ENCODE results near the gene CAPN5.

Gene CAPN5

DNA sequence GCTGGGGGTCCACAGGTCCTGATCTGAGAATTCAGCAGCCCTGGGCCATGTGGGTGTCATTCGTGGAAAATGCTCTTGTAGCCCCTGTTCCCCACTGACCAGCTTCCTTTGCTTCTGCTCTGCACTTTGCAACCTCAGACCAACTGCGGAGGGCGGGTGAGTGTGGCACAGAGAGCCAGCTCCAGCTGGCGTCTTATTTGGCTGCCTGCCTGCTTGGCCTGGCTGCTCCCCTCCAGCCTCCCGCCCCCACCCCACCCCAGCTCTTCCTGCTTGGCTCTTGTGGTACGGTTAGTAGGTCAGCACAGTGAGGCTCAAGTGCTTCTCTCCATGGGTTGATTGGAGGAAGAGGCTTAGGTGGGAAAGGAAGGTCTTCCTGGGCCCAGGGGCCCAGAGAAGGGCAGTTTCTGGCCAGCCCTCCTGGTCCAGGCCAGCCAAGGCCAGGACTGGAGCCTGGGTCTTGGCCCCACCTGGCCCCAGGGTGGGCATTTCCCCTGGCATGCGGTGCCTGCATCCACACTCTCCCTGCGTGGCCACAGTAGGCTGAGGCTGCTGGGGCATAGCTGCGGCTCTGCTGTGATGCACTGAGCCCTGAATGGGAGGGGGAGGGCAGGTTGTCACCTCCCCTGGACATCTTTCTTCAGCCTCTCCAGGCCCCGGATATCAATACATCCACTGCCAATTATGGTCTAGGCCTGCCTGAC lies 87.8 kb downstream of the CAPN5 start:
- DNase-seq, result no peak

GRCh38 chr11:77155082-77155475 lies 88.3 kb downstream of the CAPN5 start:
- no peak for DNase-seq

- no peak for DNase-seq
These were observed 88.9 kb downstream of the CAPN5 start for GRCh38 chr11:77155556-77156130.

DNA sequence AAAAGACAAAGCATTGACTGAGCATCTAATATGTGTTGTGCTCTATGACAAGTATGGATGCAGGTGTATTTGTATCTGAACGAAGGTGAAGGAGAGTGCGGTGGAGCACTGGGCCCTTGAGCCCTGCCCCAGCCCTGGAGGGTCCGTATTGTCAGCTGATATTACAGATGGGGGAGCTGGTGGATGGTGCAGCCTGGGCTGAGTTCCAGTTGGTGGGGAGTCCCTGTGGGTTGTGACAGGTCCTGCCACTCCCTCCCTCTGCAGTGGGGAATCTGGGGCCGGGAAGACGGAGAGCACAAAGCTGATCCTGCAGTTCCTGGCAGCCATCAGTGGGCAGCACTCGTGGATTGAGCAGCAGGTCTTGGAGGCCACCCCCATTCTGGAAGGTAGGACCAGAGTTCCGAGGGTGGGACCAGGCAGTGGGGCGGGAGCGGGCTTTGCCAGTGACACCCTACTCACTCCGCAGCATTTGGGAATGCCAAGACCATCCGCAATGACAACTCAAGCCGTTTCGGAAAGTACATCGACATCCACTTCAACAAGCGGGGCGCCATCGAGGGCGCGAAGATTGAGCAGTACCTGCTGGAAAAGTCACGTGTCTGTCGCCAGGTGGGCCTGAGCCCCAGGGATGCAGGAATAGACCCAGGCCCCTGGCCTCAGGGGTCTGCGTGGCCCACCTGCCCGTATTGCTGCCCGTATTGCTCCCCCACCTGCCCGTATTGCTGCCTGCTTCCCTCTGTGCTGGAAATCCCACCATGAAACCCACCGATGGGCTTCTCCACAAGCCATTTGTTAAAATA lies 89.8 kb downstream of the CAPN5 start:
- no peak for DNase-seq

DNA sequence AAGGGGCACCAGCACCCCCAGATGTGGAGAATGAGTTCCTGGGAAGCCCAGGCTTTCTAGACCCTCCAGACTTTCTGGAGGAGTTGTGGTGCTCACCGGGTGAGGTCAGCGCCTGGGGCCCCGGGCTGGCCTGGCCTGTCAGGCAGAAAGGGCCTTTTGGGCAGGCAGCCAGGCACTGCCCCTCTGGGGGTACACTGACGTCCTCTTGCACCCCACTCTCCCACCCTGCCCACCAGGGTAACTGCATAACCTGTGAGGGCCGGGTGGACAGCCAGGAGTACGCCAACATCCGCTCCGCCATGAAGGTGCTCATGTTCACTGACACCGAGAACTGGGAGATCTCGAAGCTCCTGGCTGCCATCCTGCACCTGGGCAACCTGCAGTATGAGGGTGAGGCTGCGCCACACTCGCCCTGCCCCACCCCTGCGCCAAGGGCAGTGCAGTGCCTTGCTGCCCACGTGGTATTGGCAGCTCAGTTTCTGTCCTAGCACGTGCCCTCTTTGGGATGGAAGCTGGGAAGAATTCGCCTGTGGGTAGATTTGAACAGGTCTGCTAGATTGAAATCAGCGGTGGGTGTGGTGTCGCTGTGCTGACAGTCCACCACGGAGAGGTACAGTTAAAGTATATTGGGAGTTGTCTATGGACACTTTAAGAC lies 91.4 kb downstream of the CAPN5 start:
- DNase-seq, result no peak

DNA sequence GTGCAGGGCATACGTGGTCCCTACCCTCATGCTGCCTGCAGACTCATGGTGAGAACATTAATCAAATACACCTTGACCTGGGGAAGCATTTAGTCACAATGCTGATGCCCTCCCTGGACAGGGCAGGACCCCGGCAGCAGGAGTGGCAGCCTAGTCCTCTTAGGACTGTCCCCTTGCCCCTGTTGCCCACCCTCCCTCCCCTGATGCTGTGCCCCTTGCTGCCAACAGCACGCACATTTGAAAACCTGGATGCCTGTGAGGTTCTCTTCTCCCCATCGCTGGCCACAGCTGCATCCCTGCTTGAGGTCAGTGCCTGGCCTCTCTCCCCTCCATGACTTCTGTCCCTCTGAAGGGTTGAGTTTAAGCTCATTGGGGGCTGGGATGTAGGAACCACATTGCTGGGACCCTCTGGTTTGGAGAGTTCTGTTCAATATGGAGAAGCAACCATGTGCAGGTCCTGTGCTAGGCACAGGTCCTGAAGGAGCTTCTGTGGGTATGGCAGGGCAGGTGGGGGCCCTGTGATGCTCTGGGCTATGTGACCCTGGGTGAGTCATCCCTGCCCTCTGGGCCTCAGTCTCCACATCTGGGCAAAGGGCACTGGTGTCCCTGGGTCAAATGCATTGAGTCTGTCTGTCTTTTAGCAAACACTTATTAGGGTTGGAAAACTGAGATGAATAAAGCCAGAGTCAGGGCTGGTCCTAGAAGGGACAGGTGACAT lies 92.6 kb downstream of the CAPN5 start:
- no peak for DNase-seq

- DNase-seq, result no peak
These were observed 93.2 kb downstream of the CAPN5 start for GRCh38 chr11:77159937-77160495.

GRCh38 chr11:77163271-77163670 lies 96.5 kb downstream of the CAPN5 start:
- no peak for DNase-seq

DNA sequence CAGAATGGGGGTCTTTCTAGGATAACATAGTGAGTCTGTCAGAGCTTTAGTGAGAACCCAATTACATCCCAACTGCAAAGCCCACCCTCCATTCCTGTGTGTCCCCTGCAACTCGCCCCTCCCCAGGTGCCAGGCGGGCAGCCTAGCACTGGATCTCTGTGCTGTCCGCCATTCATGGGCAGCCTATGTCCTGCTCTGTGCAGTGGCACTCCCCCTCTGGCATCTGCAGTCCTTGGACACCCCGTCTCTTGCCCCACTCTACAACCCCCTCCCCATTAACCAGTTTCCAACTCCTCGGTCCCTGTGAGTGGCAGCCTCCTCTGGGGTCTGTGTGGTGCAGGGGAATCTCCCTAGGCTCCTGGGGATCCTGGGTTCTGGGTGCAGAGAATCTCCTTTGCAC lies 98.3 kb downstream of the CAPN5 start:
- no peak for DNase-seq

- DNase-seq, result no peak
These were observed 99.2 kb downstream of the CAPN5 start for GRCh38 chr11:77166021-77166420.

GRCh38 chr11:77167111-77167626 lies 100.4 kb downstream of the CAPN5 start:
- no peak for DNase-seq

- no peak for DNase-seq
These were observed 101.0 kb downstream of the CAPN5 start for GRCh38 chr11:77167791-77168190.

- no peak for DNase-seq
These were observed 103.3 kb downstream of the CAPN5 start for GRCh38 chr11:77170107-77170506.

DNA sequence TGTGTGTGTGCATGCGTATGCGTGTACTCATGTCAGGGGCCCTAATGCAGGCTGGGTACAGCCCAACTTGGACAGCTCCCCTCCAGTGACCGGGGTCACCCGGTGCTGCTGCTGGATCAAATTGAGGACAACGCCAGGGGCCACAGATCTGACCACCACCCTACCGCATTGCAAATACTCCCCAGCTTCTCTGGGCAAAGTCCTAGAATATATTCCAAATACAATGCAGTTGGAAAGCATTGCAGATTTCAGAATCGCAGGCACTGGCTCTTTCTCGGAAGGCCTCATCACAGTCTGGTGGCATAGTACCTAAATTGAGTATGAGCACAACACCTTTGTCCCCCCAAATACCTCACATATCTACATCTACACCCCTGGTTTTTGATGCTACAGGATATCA lies 104.5 kb downstream of the CAPN5 start:
- no peak for DNase-seq

DNA sequence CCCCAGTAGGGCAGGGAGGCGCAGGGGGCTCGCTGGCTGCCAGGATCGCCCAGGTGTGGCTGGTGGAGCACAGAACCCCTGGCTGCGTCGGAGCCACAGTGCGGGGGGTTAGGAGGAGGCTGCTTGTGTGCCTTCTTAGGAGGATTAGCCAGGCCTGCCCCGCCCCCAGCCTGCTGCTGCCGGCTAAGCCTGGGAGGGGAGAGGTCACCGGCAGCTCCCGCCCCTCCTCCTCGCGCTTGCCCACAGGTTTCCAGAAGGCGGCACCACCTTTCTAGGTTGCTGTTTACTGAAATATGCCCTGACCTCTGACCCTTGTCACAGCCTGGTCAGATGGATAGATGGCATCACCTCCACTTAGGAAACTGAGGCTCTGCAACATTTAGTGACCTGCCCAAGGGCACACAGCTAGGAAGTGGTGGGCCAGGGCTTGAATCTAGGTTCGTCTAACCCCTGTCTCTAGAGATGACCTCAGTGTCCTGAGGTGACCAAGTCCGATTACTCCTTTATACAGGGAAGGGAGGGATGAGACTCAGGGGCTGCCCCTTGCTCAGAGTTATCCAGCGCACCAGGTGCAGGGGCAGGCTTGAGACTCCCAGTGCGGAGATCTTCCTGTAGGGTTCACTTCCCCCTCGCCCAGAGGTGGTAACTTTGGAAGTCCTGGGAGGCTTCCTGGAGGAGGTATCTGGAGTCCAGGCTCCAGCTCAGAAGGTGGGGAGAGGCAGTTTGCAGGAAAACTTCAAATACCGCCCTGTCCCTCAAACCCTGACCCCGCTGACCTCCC lies 105.3 kb downstream of the CAPN5 start:
- DNase-seq, result no peak

- no peak for DNase-seq
These were observed 105.9 kb downstream of the CAPN5 start for GRCh38 chr11:77172666-77172982.

DNA sequence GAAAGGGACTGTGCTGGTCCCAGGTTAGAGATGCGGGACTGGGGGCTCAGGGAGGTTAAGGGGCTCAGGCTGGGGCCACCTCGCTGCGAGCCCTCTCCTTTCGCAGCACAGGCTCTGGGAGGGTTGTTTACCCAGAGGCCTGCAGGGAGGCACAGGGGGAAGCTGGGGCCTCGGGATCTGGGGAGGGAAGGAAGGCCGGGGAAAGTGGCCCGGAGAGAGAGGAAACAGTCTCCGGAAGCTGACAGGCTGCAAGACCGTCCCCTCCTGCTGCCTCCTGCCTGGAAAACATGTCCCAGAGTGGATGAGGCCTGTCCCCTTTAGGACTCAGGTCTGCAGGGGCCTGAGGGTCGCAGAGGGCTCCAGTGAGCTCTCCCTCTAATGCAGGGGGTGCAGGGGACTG lies 106.7 kb downstream of the CAPN5 start:
- DNase-seq, result no peak

DNA sequence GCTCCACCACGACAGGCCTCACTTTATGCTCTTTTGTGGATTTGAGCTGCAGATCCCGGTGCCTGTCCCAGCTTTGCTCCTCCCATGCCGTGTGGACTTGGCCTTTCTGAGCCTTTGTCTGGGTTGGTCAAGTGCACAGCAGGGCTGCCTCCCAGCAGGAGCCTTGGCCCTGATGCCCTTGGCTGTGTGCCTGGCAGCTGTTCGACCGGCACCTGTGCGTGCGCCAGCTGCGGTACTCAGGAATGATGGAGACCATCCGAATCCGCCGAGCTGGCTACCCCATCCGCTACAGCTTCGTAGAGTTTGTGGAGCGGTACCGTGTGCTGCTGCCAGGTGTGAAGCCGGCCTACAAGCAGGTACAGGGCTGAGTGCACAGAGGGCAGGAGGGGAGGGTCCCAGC lies 107.8 kb downstream of the CAPN5 start:
- DNase-seq, result no peak

- no peak for DNase-seq
These were observed 108.5 kb downstream of the CAPN5 start for GRCh38 chr11:77175021-77175842.

All from stimulated activated naive CD4-positive, alpha-beta T cell treated with Interleukin-2 at 50 U/mL for 16 hours (primary cell).